ENCODE results near the gene LNX2. TPM values are rescaled to one million over a fixed set of nuclear protein-coding genes. Genes with fewer than 3 reads are reported as not detected.

The LNX2 gene
- total and polyA plus RNA-seq, 5 donors from 2014 or later, result 3.7 to 6.5 (median 4.8) TPM

DNA sequence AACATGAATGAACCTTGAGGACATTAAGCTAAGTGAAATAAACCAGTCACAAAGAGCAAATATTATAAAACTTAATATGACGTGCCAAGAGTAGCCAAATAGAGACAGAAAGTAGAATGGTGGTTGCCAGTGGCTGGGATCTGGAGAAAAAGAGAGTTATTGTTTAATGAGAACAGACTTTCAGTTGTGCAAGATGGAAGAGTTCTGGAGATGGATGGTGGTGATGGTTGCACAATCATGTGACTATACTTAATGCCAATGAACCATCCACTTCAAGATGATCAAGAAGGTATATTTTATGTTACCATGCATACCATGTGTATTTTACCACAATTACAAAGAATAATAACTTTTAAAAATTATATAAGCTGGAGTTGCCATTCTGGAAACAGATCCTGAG is 104.2 kb downstream of the LNX2 start:
- peaks cover 3% of the 10 kb centered on the region for H3K36me3 Mint-ChIP-seq
- no peak overlapping the region for H3K27ac Mint-ChIP-seq
- peaks cover 25% of the 10 kb centered on the region for H3K27me3 ChIP-seq (ENCODE audit: control insufficient read depth, insufficient read depth, low read length)
- DNase-seq (no peak), ATAC-seq (ENCODE audit: low read depth in 2 of 2) (no peak)
- H3K27ac ChIP-seq (ENCODE audit: insufficient read depth, low read length, poor library complexity, severe bottlenecking), result no peak overlapping the region
- H3K4me1 ChIP-seq (ENCODE audit: control insufficient read depth, insufficient read depth, low read length, poor library complexity, severe bottlenecking), result no peaks in the 10 kb centered on the region
- no peaks in the 10 kb centered on the region for H3K9me3 ChIP-seq (ENCODE audit: control insufficient read depth in 2 of 2, low read length in 2 of 2)
- no peaks in the 10 kb centered on the region for H3K4me1 Mint-ChIP-seq
- H3K4me3 ChIP-seq (ENCODE audit: low read depth, low read length), result no peak overlapping the region
- H3K4me3 Mint-ChIP-seq, result no peak overlapping the region
- peaks cover 0 to 6% (median 0%) of the 10 kb centered on the region in 7 donors for H3K9me3 Mint-ChIP-seq
- H3K36me3 ChIP-seq (ENCODE audit: control insufficient read depth, insufficient read depth, low read length), result no peaks in the 10 kb centered on the region
- peaks cover 45% of the 10 kb centered on the region for H3K27me3 Mint-ChIP-seq

DNA sequence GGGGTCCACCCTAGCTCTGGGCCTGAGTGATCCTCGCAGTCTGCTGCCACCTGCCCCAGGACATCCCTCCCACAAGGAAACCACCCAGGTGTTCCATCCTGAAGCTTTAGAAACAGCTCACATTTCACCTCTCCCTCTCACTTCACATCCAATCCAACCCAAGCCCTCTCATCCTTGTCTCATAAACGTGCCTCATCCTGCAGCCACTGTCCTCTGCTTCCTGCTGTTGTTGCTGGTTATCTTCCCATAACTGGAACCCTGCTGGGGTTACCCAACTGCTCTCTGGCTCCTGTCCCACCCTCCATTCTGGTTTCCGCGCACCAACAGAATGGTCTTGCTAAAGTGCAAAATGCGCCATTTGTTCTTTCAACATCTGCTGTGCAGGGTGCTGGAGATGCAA is 110.2 kb downstream of the LNX2 start:
- peaks cover 3% of the 10 kb centered on the region for H3K36me3 Mint-ChIP-seq
- no peak overlapping the region for H3K4me3 Mint-ChIP-seq
- no peaks in the 10 kb centered on the region for H3K36me3 ChIP-seq (ENCODE audit: control insufficient read depth, insufficient read depth, low read length)
- no peak overlapping the region for H3K27ac Mint-ChIP-seq
- H3K27ac ChIP-seq (ENCODE audit: insufficient read depth, low read length, poor library complexity, severe bottlenecking), result no peak overlapping the region
- peaks cover 7% of the 10 kb centered on the region for H3K27me3 ChIP-seq (ENCODE audit: control insufficient read depth, insufficient read depth, low read length)
- H3K4me1 Mint-ChIP-seq, result no peaks in the 10 kb centered on the region
- ATAC-seq (ENCODE audit: low read depth in 2 of 2), result no peak
- no peaks in the 10 kb centered on the region for H3K4me1 ChIP-seq (ENCODE audit: control insufficient read depth, insufficient read depth, low read length, poor library complexity, severe bottlenecking)
- peaks cover 17% of the 10 kb centered on the region for H3K27me3 Mint-ChIP-seq
- no peak overlapping the region for H3K4me3 ChIP-seq (ENCODE audit: low read depth, low read length)
- no peak for DNase-seq
- no peaks in the 10 kb centered on the region for H3K9me3 ChIP-seq (ENCODE audit: control insufficient read depth in 2 of 2, low read length in 2 of 2)
- H3K9me3 Mint-ChIP-seq, result peaks cover 0 to 6% (median 0%) of the 10 kb centered on the region in 7 donors

DNA sequence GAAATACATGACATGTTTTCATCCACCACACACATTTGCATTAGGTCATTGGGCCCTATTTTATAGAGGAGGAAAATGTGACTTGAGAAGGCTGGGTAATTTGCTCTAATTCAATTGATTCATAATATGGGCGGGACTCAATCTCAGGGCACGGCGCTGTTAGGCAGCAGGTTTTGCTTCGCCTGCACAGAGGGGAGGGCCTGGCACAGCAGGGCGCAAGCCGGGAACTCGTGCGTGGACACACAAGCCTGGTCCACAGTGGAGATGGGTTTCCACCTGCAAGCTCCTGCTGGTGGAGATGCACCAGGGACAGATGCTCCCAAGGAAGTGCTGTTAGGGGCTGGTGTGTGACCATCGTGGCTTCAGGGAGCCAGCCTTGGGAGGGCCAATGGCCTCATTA is 111.5 kb downstream of the LNX2 start:
- Mint-ChIP-seq H3K36me3 (peaks cover 3% of the 10 kb centered on the region), H3K27ac (no peak overlapping the region), H3K27me3 (peaks cover 16% of the 10 kb centered on the region), H3K4me3 (no peak overlapping the region), H3K4me1 (no peaks in the 10 kb centered on the region), H3K9me3 (peaks cover 0 to 6% (median 0%) of the 10 kb centered on the region in 7 donors)
- Histone ChIP-seq H3K4me3 (ENCODE audit: low read depth, low read length) (no peak overlapping the region), H3K27me3 (ENCODE audit: control insufficient read depth, insufficient read depth, low read length) (peaks cover 7% of the 10 kb centered on the region), H3K27ac (ENCODE audit: insufficient read depth, low read length, poor library complexity, severe bottlenecking) (no peak overlapping the region), H3K36me3 (ENCODE audit: control insufficient read depth, insufficient read depth, low read length) (no peaks in the 10 kb centered on the region), H3K4me1 (ENCODE audit: control insufficient read depth, insufficient read depth, low read length, poor library complexity, severe bottlenecking) (no peaks in the 10 kb centered on the region), H3K9me3 (ENCODE audit: control insufficient read depth in 2 of 2, low read length in 2 of 2) (no peaks in the 10 kb centered on the region)
- ATAC-seq (ENCODE audit: low read depth in 2 of 2) (no peak), DNase-seq (no peak)

DNA sequence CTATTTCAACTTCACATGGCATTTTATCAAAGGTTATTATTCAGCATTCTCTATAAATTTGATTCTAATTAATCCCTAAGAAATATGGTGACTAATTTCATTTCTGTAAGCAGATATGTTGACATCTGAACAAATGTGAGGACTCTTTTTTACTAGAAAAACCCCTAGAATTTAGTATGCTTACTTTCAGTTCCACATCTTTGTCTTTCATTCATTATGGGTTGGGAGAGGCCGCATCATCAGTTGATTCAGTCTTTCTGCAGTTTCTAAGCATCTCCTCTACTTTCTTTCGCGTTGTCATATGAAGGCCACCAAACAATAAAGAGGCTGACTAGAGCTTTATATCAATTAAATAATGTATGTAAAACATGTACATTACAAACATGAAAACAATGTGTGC is 114.5 kb downstream of the LNX2 start:
- DNase-seq, result no peak
- H3K9me3 ChIP-seq (ENCODE audit: control insufficient read depth in 2 of 2, low read length in 2 of 2), result no peaks in the 10 kb centered on the region
- no peak overlapping the region for H3K27ac ChIP-seq (ENCODE audit: insufficient read depth, low read length, poor library complexity, severe bottlenecking)
- Mint-ChIP-seq H3K27me3 (peaks cover 12% of the 10 kb centered on the region), H3K4me3 (no peak overlapping the region), H3K9me3 (no peaks in the 10 kb centered on the region), H3K27ac (peak overlapping the region in 1 of 3 donors; percentile 13), H3K4me1 (no peaks in the 10 kb centered on the region), H3K36me3 (no peaks in the 10 kb centered on the region)
- no peaks in the 10 kb centered on the region for H3K36me3 ChIP-seq (ENCODE audit: control insufficient read depth, insufficient read depth, low read length)
- no peaks in the 10 kb centered on the region for H3K4me1 ChIP-seq (ENCODE audit: control insufficient read depth, insufficient read depth, low read length, poor library complexity, severe bottlenecking)
- H3K27me3 ChIP-seq (ENCODE audit: control insufficient read depth, insufficient read depth, low read length), result peaks cover 2% of the 10 kb centered on the region
- H3K4me3 ChIP-seq (ENCODE audit: low read depth, low read length), result no peak overlapping the region
- ATAC-seq (ENCODE audit: low read depth in 2 of 2), result no peak

DNA sequence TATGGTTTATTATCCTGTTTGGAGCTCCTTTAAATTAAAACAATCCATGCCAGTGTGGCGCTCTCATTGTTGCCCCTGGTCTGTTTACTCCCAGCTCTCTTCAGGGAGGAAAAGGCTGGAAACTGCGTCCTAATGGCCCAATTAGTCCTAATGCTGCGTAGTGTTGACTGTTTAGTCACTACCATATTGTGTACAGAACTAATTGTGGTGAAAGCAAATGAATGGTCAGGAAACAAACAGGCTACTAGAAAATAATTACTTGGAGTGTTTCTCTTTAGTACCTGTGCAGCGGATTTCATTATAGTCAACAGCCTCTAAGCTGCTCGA is 115.5 kb downstream of the LNX2 start:
- no peak overlapping the region for H3K27ac ChIP-seq (ENCODE audit: insufficient read depth, low read length, poor library complexity, severe bottlenecking)
- no peaks in the 10 kb centered on the region for H3K4me1 ChIP-seq (ENCODE audit: control insufficient read depth, insufficient read depth, low read length, poor library complexity, severe bottlenecking)
- H3K4me3 ChIP-seq (ENCODE audit: low read depth, low read length), result no peak overlapping the region
- DNase-seq, result no peak
- Mint-ChIP-seq H3K36me3 (no peaks in the 10 kb centered on the region), H3K4me3 (no peak overlapping the region), H3K27me3 (peaks cover 10% of the 10 kb centered on the region), H3K4me1 (no peaks in the 10 kb centered on the region), H3K9me3 (peaks cover 0 to 2% (median 0%) of the 10 kb centered on the region in 7 donors), H3K27ac (no peak overlapping the region)
- peaks cover 2% of the 10 kb centered on the region for H3K27me3 ChIP-seq (ENCODE audit: control insufficient read depth, insufficient read depth, low read length)
- H3K9me3 ChIP-seq (ENCODE audit: control insufficient read depth in 2 of 2, low read length in 2 of 2), result no peaks in the 10 kb centered on the region
- no peaks in the 10 kb centered on the region for H3K36me3 ChIP-seq (ENCODE audit: control insufficient read depth, insufficient read depth, low read length)
- no peak for ATAC-seq (ENCODE audit: low read depth in 2 of 2)

DNA sequence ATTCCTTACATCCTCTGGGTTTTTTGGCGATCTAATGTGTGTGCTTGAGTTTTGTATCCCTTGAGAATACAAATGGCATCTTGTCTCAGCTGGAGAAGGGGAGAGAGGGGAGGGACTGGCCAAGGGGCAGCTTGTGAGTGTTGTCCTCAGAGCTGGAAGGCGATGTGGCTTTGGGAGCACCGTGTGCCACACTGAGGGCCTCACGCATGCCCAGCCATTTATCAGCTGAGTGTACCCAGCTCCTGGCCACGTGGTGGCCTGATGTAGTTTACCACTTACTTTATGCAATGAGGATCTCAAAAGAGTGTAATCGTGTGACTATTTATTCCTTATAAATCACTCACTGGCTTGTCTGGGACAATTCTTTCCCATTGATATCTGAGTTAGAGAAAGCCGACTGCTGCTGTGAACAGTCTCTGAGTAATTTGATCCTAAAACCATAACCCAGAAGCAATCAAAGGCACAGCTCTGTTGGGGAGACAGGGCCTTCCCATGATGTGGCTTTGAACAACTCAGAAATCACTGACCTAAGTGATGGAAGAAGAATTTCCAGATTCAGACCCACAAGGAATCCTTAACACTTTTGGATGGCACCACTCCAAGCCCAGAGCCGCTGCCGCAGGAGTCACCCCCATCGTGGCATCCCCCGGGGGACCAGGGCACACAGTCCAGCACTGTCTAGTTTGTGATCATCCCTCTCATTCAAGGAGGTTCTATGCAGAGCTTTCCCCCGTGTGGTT is 116.0 kb downstream of the LNX2 start:
- Histone ChIP-seq H3K4me3 (ENCODE audit: low read depth, low read length) (no peak overlapping the region), H3K36me3 (ENCODE audit: control insufficient read depth, insufficient read depth, low read length) (no peaks in the 10 kb centered on the region), H3K27me3 (ENCODE audit: control insufficient read depth, insufficient read depth, low read length) (peaks cover 2% of the 10 kb centered on the region), H3K9me3 (ENCODE audit: control insufficient read depth in 2 of 2, low read length in 2 of 2) (no peaks in the 10 kb centered on the region), H3K27ac (ENCODE audit: insufficient read depth, low read length, poor library complexity, severe bottlenecking) (no peak overlapping the region), H3K4me1 (ENCODE audit: control insufficient read depth, insufficient read depth, low read length, poor library complexity, severe bottlenecking) (no peaks in the 10 kb centered on the region)
- ATAC-seq (ENCODE audit: low read depth in 2 of 2) (no peak), DNase-seq (no peak)
- Mint-ChIP-seq H3K9me3 (peaks cover 0 to 2% (median 0%) of the 10 kb centered on the region in 7 donors), H3K4me3 (no peak overlapping the region), H3K36me3 (no peaks in the 10 kb centered on the region), H3K4me1 (no peaks in the 10 kb centered on the region), H3K27ac (peak overlapping the region in 1 of 3 donors; percentile 2), H3K27me3 (peaks cover 10% of the 10 kb centered on the region)

DNA sequence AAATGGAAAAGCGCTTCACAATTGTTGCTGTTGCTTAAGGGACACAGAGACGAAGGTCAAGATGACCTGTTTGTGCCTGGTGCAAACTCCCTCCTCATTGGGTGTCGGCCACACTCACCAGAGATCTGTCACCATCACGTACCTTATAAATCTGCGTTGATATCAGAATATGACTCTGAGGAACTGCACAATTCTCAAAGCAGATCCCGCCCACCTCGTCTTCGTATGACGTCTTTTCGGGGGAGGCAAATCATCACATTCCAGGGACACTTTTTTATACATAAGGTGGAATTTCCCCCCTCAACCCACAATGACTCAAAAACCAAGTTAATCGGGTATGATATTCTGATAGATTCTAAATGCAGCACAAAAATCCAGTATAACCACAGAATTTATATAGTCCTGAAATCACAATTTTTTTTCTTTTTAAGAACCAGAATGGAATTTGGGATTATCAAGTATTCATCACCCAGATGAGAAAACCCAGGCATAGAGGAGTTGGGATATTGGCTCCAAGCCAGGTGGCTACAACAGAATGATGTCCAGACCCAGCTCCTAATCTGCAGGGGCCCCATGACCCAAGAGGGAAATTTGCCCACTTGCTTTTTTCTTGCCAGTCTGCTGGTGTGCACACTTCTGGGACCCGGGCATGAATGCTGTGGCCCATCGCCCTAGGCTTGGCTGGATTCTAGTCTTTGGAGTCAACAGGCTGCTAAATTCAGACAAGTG is 119.4 kb downstream of the LNX2 start:
- peaks cover 0 to 2% (median 0%) of the 10 kb centered on the region in 7 donors for H3K9me3 Mint-ChIP-seq
- H3K4me1 Mint-ChIP-seq, result no peaks in the 10 kb centered on the region
- H3K27me3 ChIP-seq (ENCODE audit: control insufficient read depth, insufficient read depth, low read length), result no peaks in the 10 kb centered on the region
- no peak overlapping the region for H3K27ac ChIP-seq (ENCODE audit: insufficient read depth, low read length, poor library complexity, severe bottlenecking)
- H3K36me3 Mint-ChIP-seq, result no peaks in the 10 kb centered on the region
- no peak overlapping the region for H3K4me3 ChIP-seq (ENCODE audit: low read depth, low read length)
- no peak for ATAC-seq (ENCODE audit: low read depth in 2 of 2)
- DNase-seq, result no peak
- H3K4me1 ChIP-seq (ENCODE audit: control insufficient read depth, insufficient read depth, low read length, poor library complexity, severe bottlenecking), result no peaks in the 10 kb centered on the region
- H3K27me3 Mint-ChIP-seq, result peaks cover 15% of the 10 kb centered on the region
- no peak overlapping the region for H3K27ac Mint-ChIP-seq
- no peak overlapping the region for H3K4me3 Mint-ChIP-seq
- H3K9me3 ChIP-seq (ENCODE audit: control insufficient read depth in 2 of 2, low read length in 2 of 2), result no peaks in the 10 kb centered on the region
- no peaks in the 10 kb centered on the region for H3K36me3 ChIP-seq (ENCODE audit: control insufficient read depth, insufficient read depth, low read length)

Measured in CD4-positive, CD25-positive, alpha-beta regulatory T cell (primary cell).